Measurements from ENCODE around the gene TRIM56. TPM values are rescaled to one million over a fixed set of nuclear protein-coding genes. Genes with fewer than 3 reads are reported as not detected.
A peak's percentile ranks its signal among the peaks of the same experiment; 100 is the strongest.

TRIM56 gene
- total and polyA plus RNA-seq, 2 of the 13 experiments (the other 11 are each of a cell fraction or from before 2014, with no cell fraction given): 3.2 to 7.1 TPM

GRCh38 chr7:101104193-101104713 lies 19.0 kb downstream of the TRIM56 start (continued):
- TF ChIP-seq POGZ (CRISPR knock-in tag; IDR thresholded peaks at IDR 0.05) (0 out of 2 replicates have a peak, but pooled peaks have one; percentile 21), TGIF2 (CRISPR knock-in tag; IDR thresholded peaks at IDR 0.05) (0 out of 2 replicates have a peak, but pooled peaks have one; percentile 34), SOX6 (IDR thresholded peaks at IDR 0.05) (no peak), SOX6 (CRISPR knock-in tag; IDR thresholded peaks at IDR 0.05) (peak; percentile 17; the same call in 1 of the 2 replicates), ZNF281 (CRISPR knock-in tag; IDR thresholded peaks at IDR 0.05; ENCODE audit: borderline replicate concordance) (peak; percentile 9; the same call in 1 of the 2 replicates), RFXAP (CRISPR knock-in tag; IDR thresholded peaks at IDR 0.05; ENCODE audit: borderline replicate concordance) (0 out of 2 replicates have a peak, but pooled peaks have one; percentile 20), ZFY (CRISPR knock-in tag; IDR thresholded peaks at IDR 0.05) (peak; percentile 43), ZNF784 (CRISPR knock-in tag; IDR thresholded peaks at IDR 0.05; ENCODE audit: borderline replicate concordance) (0 out of 2 replicates have a peak, but pooled peaks have one; percentile 70), MNT (IDR thresholded peaks at IDR 0.05) (peak; percentile 41; the same call in 1 of the 2 replicates), HIVEP1 (CRISPR knock-in tag; IDR thresholded peaks at IDR 0.05) (0 out of 2 replicates have a peak, but pooled peaks have one; percentile 38), MAX (IDR thresholded peaks at IDR 0.05) (peak; percentile 87), ZNF44 (CRISPR knock-in tag; IDR thresholded peaks at IDR 0.05) (0 out of 2 replicates have a peak, but pooled peaks have one; percentile 26), HNF4A (CRISPR knock-in tag; IDR thresholded peaks at IDR 0.05) (peak; percentile 20; the same call in 1 of the 2 replicates), STAG1 (CRISPR knock-in tag; IDR thresholded peaks at IDR 0.05) (no peak), ZBTB43 (CRISPR knock-in tag; conservative IDR thresholded peaks at IDR 0.05) (peak; percentile 53), TEAD3 (CRISPR knock-in tag; optimal IDR thresholded peaks at IDR 0.05; ENCODE audit: borderline replicate concordance) (peak; percentile 70), ZNF232 (CRISPR knock-in tag; IDR thresholded peaks at IDR 0.05; ENCODE audit: borderline replicate concordance) (0 out of 2 replicates have a peak, but pooled peaks have one; percentile 30), HDAC2 (CRISPR knock-in tag; IDR thresholded peaks at IDR 0.05) (peak; percentile 78), SNAPC5 (CRISPR knock-in tag; IDR thresholded peaks at IDR 0.05; ENCODE audit: borderline replicate concordance) (no peak), CTCF (CRISPR knock-in tag; IDR thresholded peaks at IDR 0.05) (peak; percentile 39), ZNF775 (CRISPR knock-in tag; IDR thresholded peaks at IDR 0.05; ENCODE audit: borderline replicate concordance) (no peak), TBL1XR1 (IDR thresholded peaks at IDR 0.05; ENCODE audit: borderline replicate concordance, low read length, partially characterized antibody) (peak; percentile 29)
